HuH-7 (cell line): ENCODE measurements around the gene RHOBTB1.

Experiments used
- DNase-seq: peaks from one replicate; pipeline ENCODE4 v3.0.0; 2011; ENCODE audit warnings: low spot score

Gene RHOBTB1

GRCh38 chr10:60964257-60965235 is 20.6 kb upstream of the RHOBTB1 start:
- peak; percentile 12 for DNase-seq

- no peak for DNase-seq
Measured at GRCh38 chr10:60963441-60964256, 19.7 kb upstream of the RHOBTB1 start.

- no peak for DNase-seq
Measured at GRCh38 chr10:60962946-60963345, 19.0 kb upstream of the RHOBTB1 start.

- no peak for DNase-seq
Measured at GRCh38 chr10:60960913-60961312, 16.9 kb upstream of the RHOBTB1 start.

GRCh38 chr10:60960031-60960430 is 16.0 kb upstream of the RHOBTB1 start:
- DNase-seq, result no peak

- no peak for DNase-seq
Measured at GRCh38 chr10:60958892-60959601, 15.1 kb upstream of the RHOBTB1 start.

- DNase-seq, result no peak
Measured at GRCh38 chr10:60957667-60958221, 13.8 kb upstream of the RHOBTB1 start.

DNA sequence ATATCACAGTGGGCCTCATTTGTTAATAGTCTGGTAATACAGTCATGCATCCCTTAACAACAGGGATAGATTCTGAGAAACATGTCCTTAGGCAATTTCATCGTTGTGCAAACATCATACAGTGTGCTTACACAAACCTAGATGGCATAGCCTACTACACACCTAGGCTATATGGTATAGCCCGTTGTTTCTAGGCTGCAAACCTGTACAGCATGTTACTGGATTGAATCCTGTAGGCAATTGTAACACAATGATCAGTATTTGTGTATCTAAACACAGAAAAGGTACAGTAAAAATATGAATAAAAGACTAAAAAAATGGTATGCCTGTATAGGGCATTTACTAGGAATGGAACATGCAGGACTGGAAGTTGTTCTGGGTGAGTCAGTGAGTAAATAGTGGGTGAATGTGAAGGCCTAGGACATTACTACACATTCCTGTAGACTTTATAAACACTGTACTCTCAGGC is 12.0 kb upstream of the RHOBTB1 start:
- DNase-seq, result no peak

GRCh38 chr10:60955316-60955715 is 11.3 kb upstream of the RHOBTB1 start:
- no peak for DNase-seq

- DNase-seq, result no peak
Measured at GRCh38 chr10:60954035-60954434, 10.1 kb upstream of the RHOBTB1 start.

DNA sequence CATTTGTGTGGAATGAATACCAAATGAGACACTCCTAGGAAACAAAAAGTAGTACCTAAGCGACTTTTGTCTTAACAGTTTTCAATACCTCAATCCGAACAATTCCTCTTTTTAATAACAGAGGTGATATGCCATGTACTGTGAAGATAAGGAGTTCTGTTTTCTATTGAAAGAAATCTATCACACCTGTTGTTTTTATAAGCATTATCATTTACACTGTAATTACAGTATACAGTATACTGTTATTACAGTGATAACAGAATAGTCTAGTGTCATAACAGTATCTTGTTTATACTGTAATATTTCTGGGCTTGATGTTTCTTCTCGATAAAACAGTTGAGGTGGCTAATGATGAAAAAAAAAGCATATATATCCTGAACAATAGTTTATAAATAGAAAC is 9.4 kb upstream of the RHOBTB1 start:
- no peak for DNase-seq

GRCh38 chr10:60952846-60953220 is 8.8 kb upstream of the RHOBTB1 start:
- DNase-seq, result no peak

DNA sequence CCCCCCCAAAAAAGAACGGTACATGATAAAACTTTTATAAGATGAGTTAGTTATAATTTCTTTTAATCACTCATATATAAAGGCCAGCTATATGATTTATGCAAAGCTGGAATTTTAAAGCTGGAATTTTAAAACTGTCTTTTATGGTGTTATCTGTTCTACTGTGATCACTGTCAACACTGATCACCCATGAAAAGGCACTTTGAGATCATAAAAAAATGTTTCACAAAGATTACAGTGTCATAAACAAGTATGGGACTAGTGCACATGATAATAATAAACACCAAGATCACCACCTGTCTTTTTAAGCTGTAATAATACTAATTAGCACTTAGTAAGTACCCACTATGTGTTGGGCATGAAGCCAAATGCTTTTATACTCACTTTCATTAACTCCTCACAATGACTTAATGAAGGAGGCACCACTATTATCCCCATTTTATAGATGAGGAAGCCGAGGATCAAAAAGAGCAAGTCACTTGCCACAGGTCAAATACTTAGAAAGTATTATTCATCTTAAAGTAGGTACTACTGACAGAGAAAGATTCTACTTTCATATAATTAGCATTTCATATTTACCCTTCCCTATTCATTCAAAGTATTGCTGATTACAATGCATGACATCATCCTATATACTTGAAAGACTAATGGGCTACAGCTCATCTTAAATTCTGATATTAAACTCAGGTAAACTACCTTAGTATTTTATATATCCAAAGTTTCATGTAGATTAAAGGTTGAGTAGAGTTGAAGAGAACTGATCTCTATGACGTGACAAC is 8.3 kb upstream of the RHOBTB1 start:
- no peak for DNase-seq

- DNase-seq, result no peak
Measured at GRCh38 chr10:60951272-60951724, 7.3 kb upstream of the RHOBTB1 start.

- no peak for DNase-seq
Measured at GRCh38 chr10:60950300-60950699, 6.3 kb upstream of the RHOBTB1 start.

DNA sequence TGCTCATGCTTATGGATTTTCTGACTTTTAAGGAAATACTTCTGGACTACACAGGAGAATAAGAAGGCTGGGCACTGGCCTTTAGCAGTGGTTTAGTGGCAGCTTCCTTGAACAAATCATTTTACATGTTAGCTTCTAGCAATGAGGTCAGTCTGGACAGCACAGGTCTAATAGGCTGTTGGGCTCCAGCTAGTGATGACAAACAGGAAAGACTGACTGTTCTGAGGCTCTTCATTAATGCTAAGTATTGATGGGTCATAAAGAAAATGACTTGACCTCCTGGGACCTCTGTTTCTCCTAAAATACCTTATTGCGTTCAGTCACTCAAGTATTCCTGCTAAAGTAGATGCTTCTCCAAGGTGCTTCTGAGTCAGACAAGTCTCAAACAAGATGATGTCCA is 4.9 kb upstream of the RHOBTB1 start:
- no peak for DNase-seq

DNA sequence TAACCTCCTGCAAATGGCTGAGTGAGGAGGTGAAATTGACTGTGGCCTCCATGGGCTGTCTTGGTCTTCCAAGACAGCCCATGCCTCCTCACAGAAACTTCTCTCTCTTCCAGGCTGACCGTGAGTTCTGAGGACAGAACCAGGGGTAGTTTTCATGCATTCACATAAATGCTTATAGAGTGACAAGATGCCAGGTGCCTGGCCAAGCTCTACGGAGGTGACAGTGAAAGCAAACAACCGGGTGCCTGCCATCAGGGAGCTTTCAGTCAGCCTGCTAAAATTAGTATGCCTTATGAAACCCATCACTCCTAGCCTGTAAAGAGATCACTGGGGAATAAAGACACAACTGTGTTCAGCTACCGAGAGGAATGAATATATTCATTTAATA is 919 bp upstream of the RHOBTB1 start:
- DNase-seq, result no peak

DNA sequence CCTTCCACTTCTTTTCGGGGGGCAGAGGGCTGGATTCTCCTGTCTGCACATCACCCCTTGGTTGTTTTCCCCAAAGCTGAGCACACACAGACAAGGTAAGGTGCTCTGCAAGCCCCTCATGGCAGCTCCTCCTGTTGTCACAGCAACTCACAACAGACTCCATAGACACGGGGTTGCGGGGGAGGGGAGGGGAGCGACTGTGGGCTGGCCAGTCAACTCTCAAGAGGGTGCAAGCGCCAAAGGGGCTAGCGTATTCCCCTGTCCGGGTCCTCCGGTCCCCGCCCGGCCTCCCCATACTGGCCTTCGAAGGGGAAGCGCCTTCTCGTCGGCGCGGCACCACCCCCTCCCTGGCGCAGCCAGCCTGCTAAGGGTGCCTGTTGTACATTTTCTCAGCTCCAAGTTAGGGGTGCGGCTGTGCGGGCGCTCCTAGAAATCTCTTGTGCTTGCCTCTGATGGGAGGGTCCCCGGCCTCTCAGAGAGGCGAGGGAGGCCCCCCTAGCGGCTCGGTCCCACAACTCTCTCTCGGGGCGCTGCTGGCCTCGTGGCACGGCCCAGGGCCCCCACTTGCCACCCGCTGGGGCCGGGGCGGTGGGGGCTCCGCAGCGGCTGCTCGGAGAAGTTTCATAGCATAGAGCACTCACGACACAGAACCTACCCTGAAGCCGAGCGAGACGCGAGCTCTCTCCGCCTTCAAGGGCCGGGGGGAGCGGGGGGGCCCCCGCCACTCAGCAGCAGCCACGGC is 498 bp downstream of the RHOBTB1 start:
- peak; percentile 37 for DNase-seq

DNA sequence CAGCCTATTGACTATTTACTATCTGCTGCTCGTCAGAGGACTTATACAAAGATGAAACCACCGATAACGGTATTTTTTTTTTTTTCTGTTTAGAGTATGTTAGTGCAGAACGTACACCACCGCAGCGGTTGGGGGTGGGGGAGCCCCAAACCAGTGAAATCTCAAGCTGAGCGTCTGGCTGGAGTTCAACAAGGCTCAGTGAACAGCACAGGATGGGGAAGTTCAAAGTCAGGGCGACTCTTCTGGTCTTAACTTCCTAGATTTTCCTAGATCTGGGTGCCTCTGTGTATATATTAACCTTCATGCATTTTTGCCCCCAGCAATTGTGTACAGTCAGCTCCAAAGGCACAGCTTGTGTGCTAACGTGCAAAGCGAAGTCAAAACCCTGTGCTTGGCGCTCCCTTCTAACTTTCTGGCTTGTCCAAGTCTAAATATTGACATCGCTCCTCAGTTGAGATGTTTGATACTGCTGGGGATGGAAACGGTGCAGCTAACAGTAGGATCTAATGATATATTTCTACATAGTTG is 1.1 kb downstream of the RHOBTB1 start:
- no peak for DNase-seq

GRCh38 chr10:60942134-60942787 is 1.7 kb downstream of the RHOBTB1 start:
- DNase-seq, result no peak
